ENCODE measurements around the gene PTPRCAP.

PTPRCAP gene

GRCh38 chr11:67395555-67396258 lies 41.8 kb downstream of the PTPRCAP start:
- no peak for DNase-seq

DNA sequence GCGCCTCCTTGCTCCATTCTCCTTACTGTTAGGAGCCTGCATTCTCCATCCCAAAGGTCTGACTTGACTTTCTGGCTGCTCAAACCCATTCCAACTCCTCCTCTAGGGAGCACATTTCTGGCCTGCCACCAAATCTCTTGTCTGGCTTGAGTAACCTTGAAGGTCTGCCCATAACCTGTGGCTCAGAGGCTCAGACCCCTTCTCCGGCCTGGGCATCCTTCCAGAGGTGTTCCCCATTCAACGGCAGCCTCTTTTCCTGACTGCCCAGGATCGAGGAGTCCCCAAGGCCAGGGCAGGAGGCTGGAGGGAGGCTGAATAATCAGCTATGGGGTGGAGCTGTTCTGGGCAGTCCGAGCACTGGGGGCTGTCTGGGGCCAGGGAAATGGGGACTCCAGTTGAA lies 43.5 kb downstream of the PTPRCAP start:
- DNase-seq: no peak

DNA sequence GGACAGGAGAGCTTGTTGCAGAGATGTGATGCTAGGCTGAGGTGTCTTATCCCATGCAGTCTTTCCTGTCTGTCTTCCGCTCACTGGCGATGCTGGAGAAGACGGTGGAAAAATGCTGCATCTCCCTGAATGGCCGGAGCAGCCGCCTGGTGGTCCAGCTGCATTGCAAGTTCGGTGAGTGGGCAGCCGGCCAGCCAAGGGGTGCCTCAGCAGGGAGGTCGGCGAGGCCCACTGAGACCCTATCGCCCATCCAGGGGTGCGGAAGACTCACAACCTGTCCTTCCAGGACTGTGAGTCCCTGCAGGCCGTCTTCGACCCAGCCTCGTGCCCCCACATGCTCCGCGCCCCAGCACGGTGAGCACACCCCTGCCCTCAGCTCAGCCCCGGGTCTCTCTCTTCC lies 44.0 kb downstream of the PTPRCAP start:
- no peak for DNase-seq

GRCh38 chr11:67392183-67392715 lies 45.2 kb downstream of the PTPRCAP start:
- no peak for DNase-seq

GRCh38 chr11:67391304-67392182 lies 45.9 kb downstream of the PTPRCAP start, which contains the start of gene RAD9A:
Gene RAD9A, plus strand, starts transcription at chr11:67391986. Its CDS starts 59 bp downstream, at chr11:67392045.
- DNase-seq: peak; percentile 97 to 98 (median 97)

GRCh38 chr11:67390947-67391303 lies 46.6 kb downstream of the PTPRCAP start:
- no peak for DNase-seq

DNA sequence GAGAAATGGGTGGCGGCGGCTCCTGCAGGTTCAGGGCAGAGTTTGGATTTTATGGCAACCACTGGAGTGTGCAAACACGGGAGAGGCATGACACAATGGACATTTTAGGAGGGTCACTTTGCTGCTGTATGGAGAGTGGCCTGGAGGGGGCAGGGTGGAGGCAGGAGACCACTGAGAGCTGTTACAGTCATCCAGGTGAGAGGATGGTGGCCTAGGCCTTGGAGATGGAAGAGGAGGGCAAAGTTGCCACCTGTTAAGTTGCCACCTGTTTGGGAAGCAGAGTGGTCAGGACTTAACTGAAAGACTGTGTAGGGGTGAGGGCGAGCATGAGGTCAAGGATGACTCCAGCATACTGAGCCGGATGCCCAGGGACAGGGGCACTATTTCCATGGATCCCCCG lies 48.0 kb downstream of the PTPRCAP start:
- DNase-seq: peak in 1 of 3 experiments; percentile 59

GRCh38 chr11:67387518-67387917 lies 50.0 kb downstream of the PTPRCAP start:
- DNase-seq: no peak

GRCh38 chr11:67387069-67387468 lies 50.4 kb downstream of the PTPRCAP start:
- DNase-seq: no peak

Measured in NCI-H1417 (cell line).